ENCODE results near the gene PAX3. TPM values are rescaled to one million over a fixed set of nuclear protein-coding genes. Genes with fewer than 3 reads are reported as not detected.

Gene PAX3
- total RNA-seq, 2 experiments from 2014 or later = not detected

- no peaks in the 10 kb centered on the region for H3K9me3 Mint-ChIP-seq
- H3K27ac Mint-ChIP-seq = no peak overlapping the region
- no peaks in the 10 kb centered on the region for H3K4me1 Mint-ChIP-seq (ENCODE audit: low read depth)
- CTCF ChIA-PET = no interaction called here
- peaks cover 3% of the 10 kb centered on the region for H3K27me3 Mint-ChIP-seq (ENCODE audit: low read depth)
- DNase-seq = no peak
- H3K36me3 Mint-ChIP-seq (ENCODE audit: low read depth) = no peaks in the 10 kb centered on the region
- no peak overlapping the region for H3K4me3 Mint-ChIP-seq
- intact Hi-C loops (cut with micrococcal nuclease) = no loop called here
Observed at GRCh38 chr2:222270396-222270795, 28.4 kb downstream of the PAX3 start.

GRCh38 chr2:222269132-222269531 lies 29.7 kb downstream of the PAX3 start:
- intact Hi-C loops (cut with micrococcal nuclease) = no loop called here
- no peaks in the 10 kb centered on the region for H3K4me1 Mint-ChIP-seq (ENCODE audit: low read depth)
- H3K4me3 Mint-ChIP-seq = no peak overlapping the region
- H3K27me3 Mint-ChIP-seq (ENCODE audit: low read depth) = no peaks in the 10 kb centered on the region
- no peak for DNase-seq
- peaks cover under 1% of the 10 kb centered on the region for H3K9me3 Mint-ChIP-seq
- CTCF ChIA-PET = interaction anchor here (0.7 kb wide), 1 partner anchor 249 kb away, joined by 5 read pairs; no protein-coding TSS in a partner anchor
- H3K27ac Mint-ChIP-seq = no peak overlapping the region
- no peaks in the 10 kb centered on the region for H3K36me3 Mint-ChIP-seq (ENCODE audit: low read depth)

- CTCF ChIA-PET = no interaction called here
- DNase-seq = no peak
- no peaks in the 10 kb centered on the region for H3K36me3 Mint-ChIP-seq (ENCODE audit: low read depth)
- no peaks in the 10 kb centered on the region for H3K27me3 Mint-ChIP-seq (ENCODE audit: low read depth)
- peaks cover 2% of the 10 kb centered on the region for H3K9me3 Mint-ChIP-seq
- H3K4me1 Mint-ChIP-seq (ENCODE audit: low read depth) = no peaks in the 10 kb centered on the region
- intact Hi-C loops (cut with micrococcal nuclease) = no loop called here
- no peak overlapping the region for H3K27ac Mint-ChIP-seq
- no peak overlapping the region for H3K4me3 Mint-ChIP-seq
Observed at GRCh38 chr2:222268311-222268990, 30.3 kb downstream of the PAX3 start.

GRCh38 chr2:222264791-222265320 lies 33.9 kb downstream of the PAX3 start:
- intact Hi-C loops (cut with micrococcal nuclease) = no loop called here
- no peaks in the 10 kb centered on the region for H3K36me3 Mint-ChIP-seq (ENCODE audit: low read depth)
- H3K9me3 Mint-ChIP-seq = peaks cover 2% of the 10 kb centered on the region

GRCh38 chr2:222261504-222261903 lies 37.3 kb downstream of the PAX3 start:
- H3K27ac Mint-ChIP-seq = no peak overlapping the region
- peaks cover 15% of the 10 kb centered on the region for H3K27me3 Mint-ChIP-seq (ENCODE audit: low read depth)
- DNase-seq = no peak
- H3K36me3 Mint-ChIP-seq (ENCODE audit: low read depth) = no peaks in the 10 kb centered on the region
- no peak overlapping the region for H3K4me3 Mint-ChIP-seq
- peaks cover 2% of the 10 kb centered on the region for H3K9me3 Mint-ChIP-seq
- intact Hi-C loops (cut with micrococcal nuclease) = no loop called here
- CTCF ChIA-PET = no interaction called here
- H3K4me1 Mint-ChIP-seq (ENCODE audit: low read depth) = no peaks in the 10 kb centered on the region

More at GRCh38 chr2:222264791-222265320, 33.9 kb downstream of the PAX3 start:
- Mint-ChIP-seq H3K27me3 (ENCODE audit: low read depth) (no peaks in the 10 kb centered on the region), H3K4me1 (ENCODE audit: low read depth) (no peaks in the 10 kb centered on the region), H3K27ac (no peak overlapping the region), H3K4me3 (no peak overlapping the region)
- CTCF ChIA-PET = no interaction called here
- DNase-seq = no peak

GRCh38 chr2:222257645-222258044 lies 41.2 kb downstream of the PAX3 start:
- Mint-ChIP-seq H3K36me3 (ENCODE audit: low read depth) (no peaks in the 10 kb centered on the region), H3K4me3 (no peak overlapping the region), H3K4me1 (ENCODE audit: low read depth) (no peaks in the 10 kb centered on the region), H3K27ac (no peak overlapping the region), H3K27me3 (ENCODE audit: low read depth) (peaks cover 17% of the 10 kb centered on the region), H3K9me3 (no peaks in the 10 kb centered on the region)
- intact Hi-C loops (cut with micrococcal nuclease) = no loop called here
- DNase-seq = no peak
- CTCF ChIA-PET = no interaction called here

- no peaks in the 10 kb centered on the region for H3K9me3 Mint-ChIP-seq
- DNase-seq = no peak
- H3K27ac Mint-ChIP-seq = no peak overlapping the region
- no peaks in the 10 kb centered on the region for H3K36me3 Mint-ChIP-seq (ENCODE audit: low read depth)
- no peak overlapping the region for H3K4me3 Mint-ChIP-seq
- H3K27me3 Mint-ChIP-seq (ENCODE audit: low read depth) = peaks cover 20% of the 10 kb centered on the region
- no peaks in the 10 kb centered on the region for H3K4me1 Mint-ChIP-seq (ENCODE audit: low read depth)
- intact Hi-C loops (cut with micrococcal nuclease) = no loop called here
- CTCF ChIA-PET = no interaction called here
Observed at GRCh38 chr2:222256250-222256649, 42.5 kb downstream of the PAX3 start.

- no peak overlapping the region for H3K27ac Mint-ChIP-seq
- no peaks in the 10 kb centered on the region for H3K4me1 Mint-ChIP-seq (ENCODE audit: low read depth)
- CTCF ChIA-PET = interaction anchor here (0.6 kb wide), 1 partner anchor 53 kb away, joined by 5 read pairs; no protein-coding TSS in a partner anchor
- DNase-seq = no peak
- no peaks in the 10 kb centered on the region for H3K9me3 Mint-ChIP-seq
- no peaks in the 10 kb centered on the region for H3K36me3 Mint-ChIP-seq (ENCODE audit: low read depth)
- intact Hi-C loops (cut with micrococcal nuclease) = no loop called here
- H3K27me3 Mint-ChIP-seq (ENCODE audit: low read depth) = peaks cover 20% of the 10 kb centered on the region
- H3K4me3 Mint-ChIP-seq = no peak overlapping the region
Observed at GRCh38 chr2:222255090-222255489, 43.7 kb downstream of the PAX3 start.

GRCh38 chr2:222250313-222250712 lies 48.5 kb downstream of the PAX3 start:
- Mint-ChIP-seq H3K36me3 (ENCODE audit: low read depth) (no peaks in the 10 kb centered on the region), H3K4me3 (no peak overlapping the region), H3K4me1 (ENCODE audit: low read depth) (no peaks in the 10 kb centered on the region), H3K27me3 (ENCODE audit: low read depth) (peaks cover 3% of the 10 kb centered on the region), H3K9me3 (no peaks in the 10 kb centered on the region), H3K27ac (no peak overlapping the region)
- DNase-seq = no peak
- intact Hi-C loops (cut with micrococcal nuclease) = no loop called here
- CTCF ChIA-PET = no interaction called here

- no peaks in the 10 kb centered on the region for H3K36me3 Mint-ChIP-seq (ENCODE audit: low read depth)
- intact Hi-C loops (cut with micrococcal nuclease) = no loop called here
- CTCF ChIA-PET = no interaction called here
- H3K27ac Mint-ChIP-seq = no peak overlapping the region
- no peaks in the 10 kb centered on the region for H3K4me1 Mint-ChIP-seq (ENCODE audit: low read depth)
- no peaks in the 10 kb centered on the region for H3K9me3 Mint-ChIP-seq
- H3K4me3 Mint-ChIP-seq = no peak overlapping the region
- no peak for DNase-seq
- peaks cover 3% of the 10 kb centered on the region for H3K27me3 Mint-ChIP-seq (ENCODE audit: low read depth)
Observed at GRCh38 chr2:222249444-222249843, 49.4 kb downstream of the PAX3 start.

GRCh38 chr2:222248818-222249217 lies 50.0 kb downstream of the PAX3 start:
- peaks cover 5% of the 10 kb centered on the region for H3K27me3 Mint-ChIP-seq (ENCODE audit: low read depth)
- DNase-seq = no peak
- H3K36me3 Mint-ChIP-seq (ENCODE audit: low read depth) = no peaks in the 10 kb centered on the region
- no peak overlapping the region for H3K27ac Mint-ChIP-seq
- intact Hi-C loops (cut with micrococcal nuclease) = no loop called here
- no peak overlapping the region for H3K4me3 Mint-ChIP-seq
- CTCF ChIA-PET = no interaction called here
- no peaks in the 10 kb centered on the region for H3K4me1 Mint-ChIP-seq (ENCODE audit: low read depth)
- H3K9me3 Mint-ChIP-seq = no peaks in the 10 kb centered on the region

GRCh38 chr2:222248256-222248655 lies 50.5 kb downstream of the PAX3 start:
- Mint-ChIP-seq H3K4me1 (ENCODE audit: low read depth) (no peaks in the 10 kb centered on the region), H3K27ac (no peak overlapping the region), H3K27me3 (ENCODE audit: low read depth) (peaks cover 8% of the 10 kb centered on the region), H3K36me3 (ENCODE audit: low read depth) (no peaks in the 10 kb centered on the region), H3K4me3 (no peak overlapping the region), H3K9me3 (no peaks in the 10 kb centered on the region)
- no peak for DNase-seq
- intact Hi-C loops (cut with micrococcal nuclease) = no loop called here
- CTCF ChIA-PET = no interaction called here

GRCh38 chr2:222242532-222242931 lies 56.3 kb downstream of the PAX3 start:
- no peaks in the 10 kb centered on the region for H3K4me1 Mint-ChIP-seq (ENCODE audit: low read depth)
- H3K36me3 Mint-ChIP-seq (ENCODE audit: low read depth) = no peaks in the 10 kb centered on the region
- intact Hi-C loops (cut with micrococcal nuclease) = no loop called here
- CTCF ChIA-PET = interaction anchor here (0.6 kb wide), 1 partner anchor 1803 kb away, joined by 4 read pairs; no protein-coding TSS in a partner anchor
- H3K4me3 Mint-ChIP-seq = no peak overlapping the region
- no peak for DNase-seq
- no peaks in the 10 kb centered on the region for H3K9me3 Mint-ChIP-seq
- H3K27me3 Mint-ChIP-seq (ENCODE audit: low read depth) = peaks cover 37% of the 10 kb centered on the region
- H3K27ac Mint-ChIP-seq = no peak overlapping the region

Measured in activated naive CD4-positive, alpha-beta T cell treated with anti-CD3 and anti-CD28 coated beads for 36 hours (primary cell).